Suprapubic skin (tissue), 4 donors: ENCODE measurements around the gene HYOU1. TPM values are rescaled to one million over a fixed set of nuclear protein-coding genes. Genes with fewer than 3 reads are reported as not detected.

Source experiments
- DNase-seq, 2 donors: peaks; one replicate each; pipeline ENCODE4 v3.0.0-alpha.2; 2019; ENCODE audit warnings: low spot score in 2 of 2
- H3K27ac ChIP-seq: fragments of 200-600 bp; sonication (generic); one replicate; pipeline ENCODE4 v1.5.1; 2019
- H3K27me3 ChIP-seq: fragments of 200-600 bp; sonication (generic); one replicate; pipeline ENCODE4 v1.5.1; 2019
- H3K36me3 ChIP-seq: fragments of 200-600 bp; sonication (generic); one replicate; pipeline ENCODE4 v1.5.1; 2019
- H3K4me1 ChIP-seq: fragments of 200-600 bp; sonication (generic); one replicate; pipeline ENCODE4 v1.5.1; 2019
- H3K4me3 ChIP-seq: fragments of 200-600 bp; sonication (generic); one replicate; pipeline ENCODE4 v1.5.1; 2019; ENCODE audit warnings: mild to moderate bottlenecking
- H3K9me3 ChIP-seq: fragments of 200-600 bp; sonication (generic); one replicate; pipeline ENCODE4 v1.5.1; 2019
- CTCF ChIP-seq, 2 donors: fragments of 200-600 bp in 1 of 2; fragments of 450-650 bp in 1 of 2; sonication (generic) in 1 of 2; IDR thresholded peaks; one replicate each; pipeline ENCODE4 v1.5.1; 2016 to 2019; ENCODE audit warnings: antibody characterized with exemption in 2 of 2, mild to moderate bottlenecking in 1 of 2, moderate library complexity in 1 of 2
- EP300 ChIP-seq: sonication (generic); formaldehyde crosslinking; IDR thresholded peaks from one replicate; pipeline ENCODE4 v1.6.1; 2017; ENCODE audit warnings: antibody characterized with exemption
- POLR2A ChIP-seq, 2 donors: fragments of 450-650 bp; IDR thresholded peaks; one replicate each; pipeline ENCODE4 v1.6.1; 2017; ENCODE audit warnings: antibody characterized with exemption in 2 of 2, mild to moderate bottlenecking in 2 of 2, moderate library complexity in 2 of 2
- POLR2AphosphoS5 ChIP-seq, 3 donors: sonication (generic); formaldehyde crosslinking; IDR thresholded peaks; one replicate each; pipeline ENCODE4 v1.6.1; 2017; ENCODE audit warnings: antibody characterized with exemption in 3 of 3
- WGBS: methylation state at CpG from one replicate; pipeline ENCODE4 v1.1.5; 2018; 5-methylcytosine and 5-hydroxymethylcytosine counted together
- total RNA-seq, 4 donors: library from RNA; depleted of rRNA; stranded (reverse); fragments of >200 nt; gene quantifications; one replicate each; pipeline ENCODE4 v1.1.0, GENCODE V29; 2016

Gene HYOU1
- total RNA-seq, 4 donors from 2014 or later = 26.2 to 50.7 (median 46.2) TPM

GRCh38 chr11:119093942-119094815 lies 37.2 kb upstream of the HYOU1 start:
- H3K36me3 ChIP-seq = peaks cover 25% of the 10 kb centered on the region
- no peak for TF ChIP-seq POLR2A (IDR thresholded peaks at IDR 0.05)
- no peak for TF ChIP-seq POLR2AphosphoS5 (IDR thresholded peaks at IDR 0.05)
- TF ChIP-seq CTCF (IDR thresholded peaks at IDR 0.05) = no peak
- no peak for TF ChIP-seq EP300
- H3K9me3 ChIP-seq = no peaks in the 10 kb centered on the region
- peak overlapping the region; percentile 85 for H3K4me3 ChIP-seq
- under 1% methylated on average over 15 of the region's 81 CpGs for WGBS
- no peaks in the 10 kb centered on the region for H3K27me3 ChIP-seq
- DNase-seq = no peak
- H3K27ac ChIP-seq = peak overlapping the region; percentile 84
- H3K4me1 ChIP-seq = peaks cover 32% of the 10 kb centered on the region

DNA sequence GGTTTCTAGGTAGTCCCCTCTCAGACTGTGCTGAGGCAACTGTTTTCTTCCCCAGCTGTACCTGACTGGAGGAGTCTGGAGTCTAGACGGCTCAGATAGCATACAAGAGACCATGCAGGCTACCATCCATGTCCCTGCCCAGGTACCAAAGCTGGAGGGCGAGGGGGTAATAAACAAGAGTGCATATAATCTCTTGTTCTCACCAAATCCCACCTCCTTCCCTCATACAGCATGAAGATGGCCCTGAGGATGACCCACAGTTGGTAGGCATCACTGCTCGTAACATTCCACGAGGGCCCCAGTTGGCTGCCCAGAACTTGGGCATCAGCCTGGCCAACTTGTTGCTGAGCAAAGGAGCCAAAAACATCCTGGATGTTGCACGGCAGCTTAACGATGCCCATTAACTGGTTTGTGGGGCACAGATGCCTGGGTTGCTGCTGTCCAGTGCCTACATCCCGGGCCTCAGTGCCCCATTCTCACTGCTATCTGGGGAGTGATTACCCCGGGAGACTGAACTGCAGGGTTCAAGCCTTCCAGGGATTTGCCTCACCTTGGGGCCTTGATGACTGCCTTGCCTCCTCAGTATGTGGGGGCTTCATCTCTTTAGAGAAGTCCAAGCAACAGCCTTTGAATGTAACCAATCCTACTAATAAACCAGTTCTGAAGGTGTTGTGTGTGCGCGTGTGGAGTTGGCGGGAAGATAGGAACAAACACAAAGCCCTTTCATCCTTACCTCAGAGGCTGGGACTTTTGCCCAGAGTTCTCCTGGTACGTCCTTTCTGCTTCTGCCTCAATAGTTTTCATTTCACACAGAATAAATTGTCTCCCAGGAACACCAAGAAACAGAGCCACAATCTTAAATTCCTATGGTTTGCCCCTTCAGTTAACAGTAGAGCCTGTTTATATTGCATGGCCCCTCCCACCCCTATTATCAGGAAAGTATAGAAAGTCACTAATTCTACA lies 36.2 kb upstream of the HYOU1 start:
- Histone ChIP-seq H3K27ac (peak overlapping the region; percentile 84), H3K27me3 (no peaks in the 10 kb centered on the region), H3K36me3 (peaks cover 21% of the 10 kb centered on the region), H3K9me3 (no peaks in the 10 kb centered on the region), H3K4me1 (peaks cover 32% of the 10 kb centered on the region), H3K4me3 (peak overlapping the region; percentile 85)
- DNase-seq = no peak
- 59% methylated on average over 11 of the region's 12 CpGs for WGBS
- TF ChIP-seq EP300 (no peak), CTCF (IDR thresholded peaks at IDR 0.05) (no peak), POLR2AphosphoS5 (IDR thresholded peaks at IDR 0.05) (no peak), POLR2A (IDR thresholded peaks at IDR 0.05) (no peak)

DNA sequence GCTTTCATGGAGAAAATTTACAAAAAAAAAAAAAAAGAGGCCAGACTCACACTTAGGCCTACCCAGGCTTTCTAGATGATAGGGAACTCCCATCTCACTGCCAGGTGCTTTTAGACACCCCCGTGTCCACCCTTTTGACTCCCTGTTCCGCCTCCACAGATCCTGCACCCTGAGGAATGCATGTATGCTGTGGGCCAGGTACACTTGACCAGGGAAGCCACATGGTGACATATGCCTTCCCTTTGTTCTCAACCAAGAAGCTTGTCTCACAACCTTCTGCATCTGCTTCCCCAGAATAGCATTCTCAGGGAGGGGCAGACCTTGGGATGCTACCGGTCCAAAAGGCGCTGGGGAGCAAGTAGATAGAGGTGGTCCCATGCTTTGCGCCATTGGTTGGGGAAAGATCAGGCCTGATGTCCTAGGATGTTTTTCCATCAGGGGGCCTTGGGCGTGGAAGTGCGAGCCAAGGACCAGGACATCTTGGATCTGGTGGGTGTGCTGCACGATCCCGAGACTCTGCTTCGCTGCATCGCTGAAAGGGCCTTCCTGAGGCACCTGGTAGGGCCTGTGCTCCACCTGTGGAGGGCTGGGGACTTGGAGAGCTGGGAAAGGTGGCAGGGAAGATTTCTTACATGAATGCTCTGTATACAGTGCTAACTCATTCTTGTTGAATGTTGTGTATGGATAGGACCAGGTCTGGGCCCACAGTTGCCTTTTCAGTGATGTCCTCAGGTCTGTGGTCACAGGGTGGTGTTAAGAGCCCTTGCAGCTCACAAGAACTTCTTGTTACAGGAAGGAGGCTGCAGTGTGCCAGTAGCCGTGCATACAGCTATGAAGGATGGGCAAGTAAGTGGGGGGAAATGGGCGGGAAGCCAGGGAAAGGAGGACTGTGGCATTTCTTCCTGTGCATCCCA lies 35.2 kb upstream of the HYOU1 start:
- H3K27ac ChIP-seq = no peak overlapping the region
- no peaks in the 10 kb centered on the region for H3K9me3 ChIP-seq
- peaks cover 32% of the 10 kb centered on the region for H3K4me1 ChIP-seq

DNA sequence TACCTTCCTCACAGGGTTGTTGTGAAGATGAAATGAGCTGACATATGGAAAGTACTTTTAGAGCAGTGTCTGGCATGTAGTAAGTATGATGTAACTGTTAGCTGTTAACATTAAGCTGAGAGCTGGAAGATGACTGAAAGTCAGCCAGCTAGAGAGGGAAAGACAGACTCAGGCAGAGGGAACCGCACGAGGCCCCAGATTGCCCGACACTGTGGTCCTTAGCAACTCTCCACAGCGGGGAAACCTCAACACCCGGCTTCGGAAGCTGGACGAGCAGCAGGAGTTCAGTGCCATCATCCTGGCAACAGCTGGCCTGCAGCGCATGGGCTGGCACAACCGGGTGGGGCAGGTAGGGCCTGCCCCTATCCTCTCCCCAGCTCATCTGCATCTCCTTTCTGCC lies 34.2 kb upstream of the HYOU1 start:
- Histone ChIP-seq H3K27me3 (no peaks in the 10 kb centered on the region), H3K27ac (no peak overlapping the region), H3K9me3 (no peaks in the 10 kb centered on the region), H3K36me3 (peaks cover 3% of the 10 kb centered on the region), H3K4me3 (no peak overlapping the region), H3K4me1 (peaks cover 33% of the 10 kb centered on the region)
- no peak for TF ChIP-seq POLR2AphosphoS5 (IDR thresholded peaks at IDR 0.05)
- no peak for TF ChIP-seq EP300
- WGBS = 66% methylated on average over 9 of the region's 9 CpGs
- no peak for DNase-seq

More for the DNA sequence above, 35.2 kb upstream of the HYOU1 start:
- DNase-seq = no peak
- no peak for TF ChIP-seq POLR2A (IDR thresholded peaks at IDR 0.05)
- TF ChIP-seq POLR2AphosphoS5 (IDR thresholded peaks at IDR 0.05) = no peak
- TF ChIP-seq CTCF (IDR thresholded peaks at IDR 0.05) = no peak
- no peak for TF ChIP-seq EP300
- 82% methylated on average over 11 of the region's 13 CpGs for WGBS
- Histone ChIP-seq H3K4me3 (no peak overlapping the region), H3K27me3 (no peaks in the 10 kb centered on the region), H3K36me3 (peaks cover 12% of the 10 kb centered on the region)

DNA sequence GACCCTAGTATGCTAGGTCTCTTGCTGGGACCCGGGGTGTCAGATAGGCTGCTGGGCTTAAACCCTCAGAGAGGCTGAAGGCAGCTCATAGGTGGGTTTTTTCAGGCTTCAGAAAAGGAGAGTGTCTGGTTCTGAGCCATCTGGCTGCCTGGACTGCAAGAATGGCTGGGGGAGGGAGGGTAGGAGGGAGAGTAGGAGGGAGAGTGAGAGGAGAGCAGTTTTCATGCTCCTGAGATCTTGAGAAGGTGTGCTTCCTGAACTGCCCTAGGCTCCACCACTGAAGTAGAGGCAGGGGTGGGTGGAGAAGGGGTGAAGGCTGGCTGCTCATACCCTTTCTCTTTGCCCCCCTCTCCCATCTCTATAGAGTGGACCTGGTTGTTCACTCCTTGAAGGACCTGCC lies 32.3 kb upstream of the HYOU1 start:
- no peak overlapping the region for H3K27ac ChIP-seq
- no peak for DNase-seq
- H3K27me3 ChIP-seq = no peaks in the 10 kb centered on the region
- H3K36me3 ChIP-seq = peaks cover 3% of the 10 kb centered on the region
- no peak for TF ChIP-seq CTCF (IDR thresholded peaks at IDR 0.05)
- peaks cover 37% of the 10 kb centered on the region for H3K4me1 ChIP-seq
- 89% methylated on average over 1 of the region's 1 CpG for whole genome bisulfite sequencing
- H3K4me3 ChIP-seq = no peak overlapping the region
- H3K9me3 ChIP-seq = no peaks in the 10 kb centered on the region
